ENCODE results near the gene PACC1. TPM values are rescaled to one million over a fixed set of nuclear protein-coding genes. Genes with fewer than 3 reads are reported as not detected.

The PACC1 gene
- total and polyA plus RNA-seq, 2 donors (not counting 3 experiments of a cell fraction or from before 2014, with no cell fraction given), result 21.0 to 22.3 TPM

DNA sequence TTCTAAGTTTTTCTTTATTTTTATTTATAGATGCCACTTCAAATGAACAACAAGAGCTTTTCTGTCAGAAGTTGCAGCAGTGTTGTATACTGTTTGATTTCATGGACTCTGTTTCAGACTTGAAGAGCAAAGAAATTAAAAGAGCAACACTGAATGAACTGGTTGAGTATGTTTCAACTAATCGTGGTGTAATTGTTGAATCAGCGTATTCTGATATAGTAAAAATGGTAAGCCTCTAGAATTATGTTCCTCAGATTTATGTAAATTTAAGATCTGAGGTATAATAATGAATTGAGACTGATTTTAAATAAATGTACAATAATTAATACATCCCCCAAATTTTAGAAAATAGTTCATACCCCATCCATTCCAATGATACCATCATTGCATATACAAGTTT is 85.6 kb downstream of the PACC1 start:
- no TSS peak for BruUV-seq (replicated peaks)
- CTCF ChIA-PET, result interaction anchor here (1.1 to 1.3 kb wide), 2 partner anchors 13 to 258 kb away, joined by 4 to 5 read pairs; no protein-coding TSS in a partner anchor
- Histone ChIP-seq H3K4me1 (ENCODE audit: control insufficient read depth, extremely low read depth, insufficient read depth, low read length) (no peaks in the 10 kb centered on the region), H2AFZ (ENCODE audit: low read depth, low read length) (no peak overlapping the region), H3K9ac (replicated peaks; ENCODE audit: extremely low read depth, insufficient read depth, low read length) (no peak overlapping the region), H3K79me2 (ENCODE audit: control insufficient read depth, insufficient read depth, low read length) (peaks cover 2% of the 10 kb centered on the region), H3K27ac (ENCODE audit: insufficient read depth, low read depth, low read length) (no peak overlapping the region), H3K9me1 (replicated peaks; ENCODE audit: control insufficient read depth, extremely low read depth, insufficient read depth, low read length) (no peaks in the 10 kb centered on the region), H3K9me3 (replicated peaks; ENCODE audit: control insufficient read depth, insufficient read depth, low read length) (no peaks in the 10 kb centered on the region), H3K36me3 (ENCODE audit: control insufficient read depth in 2 of 2, extremely low read depth in 1 of 2, insufficient read depth in 2 of 2, low read length in 2 of 2) (no peaks in the 10 kb centered on the region), H3K4me2 (ENCODE audit: insufficient read depth, low read length) (no peak overlapping the region), H3K4me3 (replicated peaks in 1 of 3; ENCODE audit: insufficient read depth in 1 of 3, low read depth in 1 of 3, low read length in 3 of 3) (no peak overlapping the region), H3K27me3 (ENCODE audit: control insufficient read depth in 2 of 2, insufficient read depth in 2 of 2, low read length in 2 of 2) (no peaks in the 10 kb centered on the region), H4K20me1 (replicated peaks; ENCODE audit: control insufficient read depth, extremely low read depth, insufficient read depth, low read length) (no peaks in the 10 kb centered on the region)
- dilution Hi-C loops (cut with MboI; ENCODE audit: extremely low pct_ligation_motif_present, low sequenced_read_pairs), result no loop called here
- no peak for TF ChIP-seq POLR2A (IDR thresholded peaks at IDR 0.05; ENCODE audit: low read depth, low read length)
- TF ChIP-seq, protein P1, sequence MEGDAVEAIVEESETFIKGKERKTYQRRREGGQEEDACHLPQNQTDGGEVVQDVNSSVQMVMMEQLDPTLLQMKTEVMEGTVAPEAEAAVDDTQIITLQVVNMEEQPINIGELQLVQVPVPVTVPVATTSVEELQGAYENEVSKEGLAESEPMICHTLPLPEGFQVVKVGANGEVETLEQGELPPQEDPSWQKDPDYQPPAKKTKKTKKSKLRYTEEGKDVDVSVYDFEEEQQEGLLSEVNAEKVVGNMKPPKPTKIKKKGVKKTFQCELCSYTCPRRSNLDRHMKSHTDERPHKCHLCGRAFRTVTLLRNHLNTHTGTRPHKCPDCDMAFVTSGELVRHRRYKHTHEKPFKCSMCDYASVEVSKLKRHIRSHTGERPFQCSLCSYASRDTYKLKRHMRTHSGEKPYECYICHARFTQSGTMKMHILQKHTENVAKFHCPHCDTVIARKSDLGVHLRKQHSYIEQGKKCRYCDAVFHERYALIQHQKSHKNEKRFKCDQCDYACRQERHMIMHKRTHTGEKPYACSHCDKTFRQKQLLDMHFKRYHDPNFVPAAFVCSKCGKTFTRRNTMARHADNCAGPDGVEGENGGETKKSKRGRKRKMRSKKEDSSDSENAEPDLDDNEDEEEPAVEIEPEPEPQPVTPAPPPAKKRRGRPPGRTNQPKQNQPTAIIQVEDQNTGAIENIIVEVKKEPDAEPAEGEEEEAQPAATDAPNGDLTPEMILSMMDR (IDR thresholded peaks at IDR 0.05; ENCODE audit: extremely low read depth in 1 of 2, insufficient read depth in 1 of 2, low read depth in 1 of 2, low read length in 2 of 2), result no peak
- no peak for TF ChIP-seq MYC (IDR thresholded peaks at IDR 0.05; ENCODE audit: low read depth, low read length)
- TF ChIP-seq, protein P2, sequence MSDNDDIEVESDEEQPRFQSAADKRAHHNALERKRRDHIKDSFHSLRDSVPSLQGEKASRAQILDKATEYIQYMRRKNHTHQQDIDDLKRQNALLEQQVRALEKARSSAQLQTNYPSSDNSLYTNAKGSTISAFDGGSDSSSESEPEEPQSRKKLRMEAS (IDR thresholded peaks at IDR 0.05; ENCODE audit: insufficient read depth, insufficient read length), result no peak
- no peak for TF ChIP-seq GATA2 (IDR thresholded peaks at IDR 0.05; ENCODE audit: insufficient read depth, insufficient read length, low read depth, low read length)
- TF ChIP-seq JUN (IDR thresholded peaks at IDR 0.05; ENCODE audit: borderline replicate concordance, insufficient read depth, insufficient read length, low read depth), result no peak
- TF ChIP-seq EZH2 (IDR thresholded peaks at IDR 0.05; ENCODE audit: borderline replicate concordance, low read depth, low read length, severe bottlenecking), result no peak
- TF ChIP-seq FOS (IDR thresholded peaks at IDR 0.05; ENCODE audit: borderline replicate concordance, insufficient read depth, low read length), result no peak
- TF ChIP-seq POLR2AphosphoS5 (IDR thresholded peaks at IDR 0.05; ENCODE audit: insufficient read depth, low read depth, low read length), result no peak
- DNase-seq (ENCODE audit: low read depth, low spot score), result no peak
- POLR2A ChIA-PET, result no interaction called here
- FAIRE-seq, result no peak
- intact Hi-C loops (cut with micrococcal nuclease), result no loop called here
